IMR-90 (cell line): ENCODE measurements around the gene PLCXD1. TPM values are rescaled to one million over a fixed set of nuclear protein-coding genes. Genes with fewer than 3 reads are reported as not detected.

Source experiments
- ATAC-seq: fragments of 200-7000 bp; cut with Tn5 transposase; 2 replicates; pipeline ENCODE4 v1.9.1; 2020; ENCODE audit warnings: low read depth, mild to moderate bottlenecking, moderate library complexity
- BruUV-seq: library from RNA; stranded (reverse); fragments of 400-500 nt; replicated peaks from 2 replicates; lab custom pipeline; 2021; lab: Mats Ljungman, UMichigan
- CTCF ChIA-PET: fragments of 300-600 bp; formaldehyde crosslinking; extraction: SDS; loops from one replicate; lab custom pipeline; 2021; ENCODE audit warnings: antibody characterized with exemption; lab: Yijun Ruan, JAX
- POLR2A ChIA-PET: fragments of 300-600 bp; sonication (Branson Sonifier 250); formaldehyde crosslinking; loops from one replicate; lab custom pipeline; 2022; ENCODE audit warnings: antibody characterized with exemption; ENCODE audit not compliant: unreplicated experiment; lab: Charles Lee
- DNase-seq: peaks from one replicate; pipeline ENCODE4 v3.0.0; 2013
- H2AFZ ChIP-seq: replicated peaks from 2 replicates; pipeline ENCODE3; 2013; ENCODE audit warnings: low read length, mild to moderate bottlenecking; ENCODE audit not compliant: poor library complexity
- H2AK5ac ChIP-seq: 2 replicates; pipeline ENCODE4 v1.6.1; 2013; ENCODE audit warnings: low read depth, low read length, inconsistent platforms
- H2AK9ac ChIP-seq: replicated peaks from 2 replicates; pipeline ENCODE3; 2013; ENCODE audit warnings: mild to moderate bottlenecking, low read depth, low read length, moderate library complexity; ENCODE audit not compliant: poor library complexity
- H2BK120ac ChIP-seq: 2 replicates; pipeline ENCODE4 v1.6.1; 2013; ENCODE audit warnings: low read depth, low read length, inconsistent platforms
- H2BK15ac ChIP-seq: 3 replicates; pipeline ENCODE4 v1.6.1; 2013; ENCODE audit warnings: low read depth, low read length, inconsistent platforms
- H2BK20ac ChIP-seq: 2 replicates; pipeline ENCODE4 v1.6.1; 2013; ENCODE audit warnings: low read depth, mild to moderate bottlenecking, inconsistent platforms, low read length, moderate library complexity
- H2BK5ac ChIP-seq: 2 replicates; pipeline ENCODE4 v1.6.1; 2013; ENCODE audit warnings: mild to moderate bottlenecking, low read depth, low read length, inconsistent platforms; ENCODE audit not compliant: poor library complexity, severe bottlenecking
- H3K14ac ChIP-seq: replicated peaks from 2 replicates; pipeline ENCODE4 v1.6.1; 2013; ENCODE audit warnings: low read depth, low read length, inconsistent platforms
- H3K18ac ChIP-seq: 2 replicates; pipeline ENCODE4 v1.6.1; 2013; ENCODE audit warnings: low read depth, low read length, control low read depth
- H3K23ac ChIP-seq: 2 replicates; pipeline ENCODE4 v1.6.1; 2013; ENCODE audit warnings: low read depth, low read length, inconsistent platforms
- H3K27ac ChIP-seq: 2 replicates; pipeline ENCODE4 v1.5.1; 2013; ENCODE audit warnings: mild to moderate bottlenecking, control low read depth, low read length; ENCODE audit not compliant: insufficient read depth
- H3K27me3 ChIP-seq: 2 replicates; pipeline ENCODE4 v1.6.1; 2013; ENCODE audit warnings: low read length; ENCODE audit not compliant: control insufficient read depth, insufficient read depth
- H3K36me3 ChIP-seq: 2 replicates; pipeline ENCODE4 v1.6.1; 2013; ENCODE audit warnings: low read length, mixed read lengths; ENCODE audit not compliant: control insufficient read depth, insufficient read depth
- H3K4ac ChIP-seq: 2 replicates; pipeline ENCODE4 v1.6.1; 2013; ENCODE audit warnings: low read depth, low read length, inconsistent platforms
- H3K4me1 ChIP-seq: 2 replicates; pipeline ENCODE4 v1.6.1; 2013; ENCODE audit warnings: low read length, mixed read lengths; ENCODE audit not compliant: control insufficient read depth, insufficient read depth
- H3K4me2 ChIP-seq: 2 replicates; pipeline ENCODE4 v1.6.1; 2013; ENCODE audit warnings: low read depth, mild to moderate bottlenecking, control low read depth, low read length, moderate library complexity
- H3K4me3 ChIP-seq: 2 replicates; pipeline ENCODE4 v1.5.1; 2013; ENCODE audit warnings: low read depth, mild to moderate bottlenecking, control low read depth, low read length, moderate library complexity; ENCODE audit not compliant: insufficient read depth
- H3K56ac ChIP-seq: 2 replicates; pipeline ENCODE4 v1.6.1; 2013; ENCODE audit warnings: low read length, inconsistent platforms; ENCODE audit not compliant: insufficient read depth; ENCODE audit errors: extremely low read depth
- H3K79me1 ChIP-seq, 2 experiments: 2 replicates each; pipeline ENCODE4 v1.6.1; 2013; ENCODE audit warnings: low read length in 2 of 2, inconsistent platforms in 1 of 2, low read depth in 1 of 2
- H3K9ac ChIP-seq: 2 replicates; pipeline ENCODE4 v1.6.1; 2013; ENCODE audit warnings: low read depth, low read length, control low read depth
- H3K9me1 ChIP-seq: 2 replicates; pipeline ENCODE4 v1.6.1; 2013; ENCODE audit warnings: low read length, inconsistent platforms; ENCODE audit not compliant: insufficient read depth
- H3K9me3 ChIP-seq: 2 replicates; pipeline ENCODE4 v1.6.1; 2013; ENCODE audit warnings: low read length; ENCODE audit not compliant: control insufficient read depth, insufficient read depth
- H4K20me1 ChIP-seq: 2 replicates; pipeline ENCODE4 v1.6.1; 2013; ENCODE audit warnings: low read length, inconsistent platforms; ENCODE audit not compliant: insufficient read depth
- H4K5ac ChIP-seq: 2 replicates; pipeline ENCODE4 v1.6.1; 2013; ENCODE audit warnings: mild to moderate bottlenecking, low read depth, low read length, control low read depth
- H4K8ac ChIP-seq, 2 experiments: 2 replicates each; pipeline ENCODE4 v1.6.1; 2013; ENCODE audit warnings: low read depth in 2 of 2, low read length in 2 of 2, control low read depth in 1 of 2, inconsistent platforms in 1 of 2
- H4K91ac ChIP-seq: 2 replicates; pipeline ENCODE4 v1.6.1; 2013; ENCODE audit warnings: low read depth, low read length, inconsistent platforms; ENCODE audit not compliant: insufficient read depth
- BHLHE40 ChIP-seq: fragments of 150-350 bp; IDR thresholded peaks from 2 replicates; pipeline ENCODE4 v1.6.1; 2016; ENCODE audit warnings: mild to moderate bottlenecking, low read depth, low read length
- CEBPB ChIP-seq: IDR thresholded peaks from 2 replicates; pipeline ENCODE4 v1.6.1; 2012; ENCODE audit warnings: low read depth, low read length, improper control_type of control experiment
- CHD1 ChIP-seq: IDR thresholded peaks from 2 replicates; pipeline ENCODE4 v1.6.1; 2012; ENCODE audit warnings: low read depth, low read length, improper control_type of control experiment
- FOS ChIP-seq: fragments of 150-350 bp; IDR thresholded peaks from 2 replicates; pipeline ENCODE4 v1.6.1; 2016; ENCODE audit warnings: low read depth, low read length
- MAFK ChIP-seq: IDR thresholded peaks from 2 replicates; pipeline ENCODE4 v1.6.1; 2012; ENCODE audit warnings: low read depth, low read length, improper control_type of control experiment
- MAZ ChIP-seq: IDR thresholded peaks from 2 replicates; pipeline ENCODE4 v1.6.1; 2012; ENCODE audit warnings: low read depth, mild to moderate bottlenecking, low read length, improper control_type of control experiment, moderate library complexity, borderline replicate concordance
- MXI1 ChIP-seq: IDR thresholded peaks from 2 replicates; pipeline ENCODE4 v1.6.1; 2012; ENCODE audit warnings: low read depth, mild to moderate bottlenecking, low read length, moderate library complexity, borderline replicate concordance
- NFE2L2 ChIP-seq: fragments of 150-350 bp; IDR thresholded peaks from 2 replicates; pipeline ENCODE4 v1.6.1; 2016; ENCODE audit warnings: low read depth, mild to moderate bottlenecking, low read length
- POLR2A ChIP-seq: IDR thresholded peaks from 2 replicates; pipeline ENCODE4 v1.6.1; 2012; ENCODE audit warnings: mild to moderate bottlenecking, low read depth, low read length
- RAD21 ChIP-seq: IDR thresholded peaks from 2 replicates; pipeline ENCODE4 v1.6.1; 2012; ENCODE audit warnings: low read length, improper control_type of control experiment
- RCOR1 ChIP-seq: IDR thresholded peaks from 2 replicates; pipeline ENCODE4 v1.6.1; 2012; ENCODE audit warnings: mild to moderate bottlenecking, low read length, improper control_type of control experiment; ENCODE audit not compliant: insufficient replicate concordance
- RFX5 ChIP-seq: IDR thresholded peaks from 2 replicates; pipeline ENCODE4 v1.8.0; 2012; ENCODE audit warnings: low read depth, mild to moderate bottlenecking, low read length, moderate library complexity
- SMC3 ChIP-seq: fragments of 150-350 bp; IDR thresholded peaks from 2 replicates; pipeline ENCODE4 v1.6.1; 2016; ENCODE audit warnings: low read depth, mild to moderate bottlenecking, antibody characterized with exemption, low read length, moderate library complexity
- WGBS, 2 experiments: methylation state at CpG; one replicate each; pipeline versions ENCODE4 v1.1.5 to v1.1.7; 2013; ENCODE audit warnings: missing lambda C conversion rate in 2 of 2; ENCODE audit not compliant: insufficient read length in 1 of 2; ENCODE audit errors: extremely low coverage in 2 of 2; 5-methylcytosine and 5-hydroxymethylcytosine counted together
- dilution Hi-C: fragments of 300-500 bp; cut with HindIII; formaldehyde crosslinking; loops from one replicate; pipeline ENCODE4 v1.14.3; 2018; ENCODE audit warnings: low sequenced_read_pairs; ENCODE audit not compliant: unreplicated experiment
- in situ Hi-C: fragments of 300-500 bp; cut with MboI; formaldehyde crosslinking; loops from 3 replicates; pipeline ENCODE4 v1.14.3; 2019; ENCODE audit warnings: low sequenced_read_pairs, inconsistent platforms, mixed read lengths
- intact Hi-C: fragments of 100-400 bp; cut with micrococcal nuclease; formaldehyde crosslinking; loops from 2 replicates; pipeline ENCODE4 v1.10.0; 2022
- polyA plus RNA-seq, 3 experiments: library from polyadenylated mRNA; depleted of rRNA; stranded (reverse); fragments of >200 nt; gene quantifications; 2 replicates each; pipeline ENCODE4 v1.2.3, GENCODE V29; 2012; ENCODE audit warnings: low replicate concordance in 1 of 3
- total RNA-seq: library from RNA; depleted of rRNA; stranded (reverse); fragments of >200 nt; gene quantifications from 2 replicates; pipeline ENCODE4 v1.2.3, GENCODE V29; 2012
- TF ChIP-seq, protein P1 (sequence below): fragments of 150-350 bp; IDR thresholded peaks from 2 replicates; pipeline ENCODE4 v1.6.1; 2017; ENCODE audit warnings: mild to moderate bottlenecking, antibody characterized with exemption, low read length, low read depth
- TF ChIP-seq, protein P2 (sequence below): fragments of 150-350 bp; IDR thresholded peaks from 2 replicates; pipeline ENCODE4 v1.6.1; 2016; ENCODE audit warnings: low read depth, mild to moderate bottlenecking, low read length, moderate library complexity, borderline replicate concordance
- TF ChIP-seq, protein P3 (sequence below): conservative IDR thresholded peaks from 2 replicates; pipeline ENCODE4 v1.5.1; 2012; ENCODE audit warnings: mild to moderate bottlenecking, low read depth, low read length, improper control_type of control experiment

Gene PLCXD1
- total and polyA plus RNA-seq, 2 of the 4 experiments (the other 2 are of a cell fraction) = 16.7 to 17.7 TPM

DNA sequence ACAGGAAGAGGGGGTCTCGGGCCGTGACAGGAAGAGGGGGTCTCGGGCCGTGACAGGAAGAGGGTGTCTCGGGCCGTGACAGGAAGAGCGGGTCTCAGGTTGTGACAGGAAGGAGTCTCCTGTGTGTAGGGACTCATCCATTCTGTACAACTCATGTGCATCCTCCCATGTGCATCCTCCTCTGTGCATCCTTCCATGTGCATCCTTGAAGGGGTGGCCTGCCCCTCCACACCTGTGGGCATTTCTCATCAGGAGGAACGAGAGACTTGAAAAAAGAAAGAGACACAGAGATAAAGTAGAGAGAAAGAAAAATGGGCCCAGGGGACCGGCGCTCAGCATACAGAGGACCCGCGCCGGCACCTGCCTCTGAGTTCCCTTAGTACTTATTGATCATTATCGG is 30.2 kb upstream of the PLCXD1 start:
- Histone ChIP-seq H4K5ac (no peak overlapping the region), H2BK5ac (no peak overlapping the region), H3K27me3 (no peaks in the 10 kb centered on the region), H3K4ac (no peak overlapping the region), H2AK9ac (no peak overlapping the region), H3K9ac (no peak overlapping the region), H4K20me1 (no peaks in the 10 kb centered on the region), H2BK20ac (no peak overlapping the region), H3K14ac (no peak overlapping the region), H3K4me1 (no peaks in the 10 kb centered on the region), H2AK5ac (no peak overlapping the region), H4K8ac (no peak overlapping the region), H3K9me1 (no peaks in the 10 kb centered on the region), H3K18ac (no peak overlapping the region), H3K27ac (no peak overlapping the region), H4K91ac (no peak overlapping the region), H3K4me2 (no peak overlapping the region), H2BK15ac (no peak overlapping the region), H3K36me3 (no peaks in the 10 kb centered on the region), H3K4me3 (no peak overlapping the region), H3K23ac (no peak overlapping the region), H2BK120ac (no peak overlapping the region), H3K79me1 (no peaks in the 10 kb centered on the region), H3K9me3 (peaks cover 2% of the 10 kb centered on the region; the same call in 1 of the 2 replicates), H3K56ac (no peak overlapping the region), H2AFZ (no peak overlapping the region)
- 97% methylated on average over 5 of the region's 14 CpGs; no CpG with 5 or more reads in 1 of the 2 experiments for WGBS, 2 experiments
- no TSS peak for BruUV-seq
- in situ Hi-C loops = no loop called here
- dilution Hi-C loops = no loop called here
- ChIA-PET CTCF (no interaction called here), POLR2A (no interaction called here)
- TF ChIP-seq CHD1 (no peak), RFX5 (no peak), CEBPB (no peak), NFE2L2 (no peak), BHLHE40 (no peak), MXI1 (no peak), MAZ (no peak), SMC3 (no peak), FOS (no peak), POLR2A (no peak), RAD21 (no peak), MAFK (no peak), RCOR1 (no peak)
- TF ChIP-seq, protein P1, sequence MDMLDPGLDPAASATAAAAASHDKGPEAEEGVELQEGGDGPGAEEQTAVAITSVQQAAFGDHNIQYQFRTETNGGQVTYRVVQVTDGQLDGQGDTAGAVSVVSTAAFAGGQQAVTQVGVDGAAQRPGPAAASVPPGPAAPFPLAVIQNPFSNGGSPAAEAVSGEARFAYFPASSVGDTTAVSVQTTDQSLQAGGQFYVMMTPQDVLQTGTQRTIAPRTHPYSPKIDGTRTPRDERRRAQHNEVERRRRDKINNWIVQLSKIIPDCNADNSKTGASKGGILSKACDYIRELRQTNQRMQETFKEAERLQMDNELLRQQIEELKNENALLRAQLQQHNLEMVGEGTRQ = no peak
- TF ChIP-seq, protein P2, sequence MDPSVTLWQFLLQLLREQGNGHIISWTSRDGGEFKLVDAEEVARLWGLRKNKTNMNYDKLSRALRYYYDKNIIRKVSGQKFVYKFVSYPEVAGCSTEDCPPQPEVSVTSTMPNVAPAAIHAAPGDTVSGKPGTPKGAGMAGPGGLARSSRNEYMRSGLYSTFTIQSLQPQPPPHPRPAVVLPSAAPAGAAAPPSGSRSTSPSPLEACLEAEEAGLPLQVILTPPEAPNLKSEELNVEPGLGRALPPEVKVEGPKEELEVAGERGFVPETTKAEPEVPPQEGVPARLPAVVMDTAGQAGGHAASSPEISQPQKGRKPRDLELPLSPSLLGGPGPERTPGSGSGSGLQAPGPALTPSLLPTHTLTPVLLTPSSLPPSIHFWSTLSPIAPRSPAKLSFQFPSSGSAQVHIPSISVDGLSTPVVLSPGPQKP = no peak
- TF ChIP-seq, protein P3, sequence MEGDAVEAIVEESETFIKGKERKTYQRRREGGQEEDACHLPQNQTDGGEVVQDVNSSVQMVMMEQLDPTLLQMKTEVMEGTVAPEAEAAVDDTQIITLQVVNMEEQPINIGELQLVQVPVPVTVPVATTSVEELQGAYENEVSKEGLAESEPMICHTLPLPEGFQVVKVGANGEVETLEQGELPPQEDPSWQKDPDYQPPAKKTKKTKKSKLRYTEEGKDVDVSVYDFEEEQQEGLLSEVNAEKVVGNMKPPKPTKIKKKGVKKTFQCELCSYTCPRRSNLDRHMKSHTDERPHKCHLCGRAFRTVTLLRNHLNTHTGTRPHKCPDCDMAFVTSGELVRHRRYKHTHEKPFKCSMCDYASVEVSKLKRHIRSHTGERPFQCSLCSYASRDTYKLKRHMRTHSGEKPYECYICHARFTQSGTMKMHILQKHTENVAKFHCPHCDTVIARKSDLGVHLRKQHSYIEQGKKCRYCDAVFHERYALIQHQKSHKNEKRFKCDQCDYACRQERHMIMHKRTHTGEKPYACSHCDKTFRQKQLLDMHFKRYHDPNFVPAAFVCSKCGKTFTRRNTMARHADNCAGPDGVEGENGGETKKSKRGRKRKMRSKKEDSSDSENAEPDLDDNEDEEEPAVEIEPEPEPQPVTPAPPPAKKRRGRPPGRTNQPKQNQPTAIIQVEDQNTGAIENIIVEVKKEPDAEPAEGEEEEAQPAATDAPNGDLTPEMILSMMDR = no peak
- ATAC-seq (no peak), DNase-seq (no peak)
- intact Hi-C loops = no loop called here
